ENCODE measurements around the gene ZBTB44.

GRCh38 chr11:130177782-130178181, 136.9 kb downstream of the ZBTB44 start:
- TF ChIP-seq, protein P1, sequence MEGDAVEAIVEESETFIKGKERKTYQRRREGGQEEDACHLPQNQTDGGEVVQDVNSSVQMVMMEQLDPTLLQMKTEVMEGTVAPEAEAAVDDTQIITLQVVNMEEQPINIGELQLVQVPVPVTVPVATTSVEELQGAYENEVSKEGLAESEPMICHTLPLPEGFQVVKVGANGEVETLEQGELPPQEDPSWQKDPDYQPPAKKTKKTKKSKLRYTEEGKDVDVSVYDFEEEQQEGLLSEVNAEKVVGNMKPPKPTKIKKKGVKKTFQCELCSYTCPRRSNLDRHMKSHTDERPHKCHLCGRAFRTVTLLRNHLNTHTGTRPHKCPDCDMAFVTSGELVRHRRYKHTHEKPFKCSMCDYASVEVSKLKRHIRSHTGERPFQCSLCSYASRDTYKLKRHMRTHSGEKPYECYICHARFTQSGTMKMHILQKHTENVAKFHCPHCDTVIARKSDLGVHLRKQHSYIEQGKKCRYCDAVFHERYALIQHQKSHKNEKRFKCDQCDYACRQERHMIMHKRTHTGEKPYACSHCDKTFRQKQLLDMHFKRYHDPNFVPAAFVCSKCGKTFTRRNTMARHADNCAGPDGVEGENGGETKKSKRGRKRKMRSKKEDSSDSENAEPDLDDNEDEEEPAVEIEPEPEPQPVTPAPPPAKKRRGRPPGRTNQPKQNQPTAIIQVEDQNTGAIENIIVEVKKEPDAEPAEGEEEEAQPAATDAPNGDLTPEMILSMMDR (IDR thresholded peaks at IDR 0.05): no peak
- no peak for TF ChIP-seq POLR2A (IDR thresholded peaks at IDR 0.05)

Data from esophagus squamous epithelium (tissue), 4 donors.